GM19438 (cell line): ENCODE measurements around the gene RERE.

Experiments
- ATAC-seq: cut with Tn5 transposase; IDR thresholded peaks from one replicate; pipeline ENCODE4 v1.9.1; 2021; ENCODE audit warnings: low read depth; ENCODE audit not compliant: unreplicated experiment

The RERE gene

GRCh38 chr1:8362701-8363101 lies 454.7 kb downstream of the RERE start:
- ATAC-seq = no peak

GRCh38 chr1:8361198-8361849 lies 456.1 kb downstream of the RERE start:
- ATAC-seq = no peak

- ATAC-seq = no peak
Observed at GRCh38 chr1:8360493-8361197, 456.8 kb downstream of the RERE start.

GRCh38 chr1:8359617-8360481 lies 457.6 kb downstream of the RERE start:
- ATAC-seq = no peak

GRCh38 chr1:8358897-8359616 lies 458.4 kb downstream of the RERE start:
- ATAC-seq = no peak

GRCh38 chr1:8358241-8358896 lies 459.1 kb downstream of the RERE start:
- no peak for ATAC-seq

GRCh38 chr1:8357329-8358101 lies 459.9 kb downstream of the RERE start:
- no peak for ATAC-seq

GRCh38 chr1:8356256-8357209 lies 460.9 kb downstream of the RERE start:
- no peak for ATAC-seq

DNA sequence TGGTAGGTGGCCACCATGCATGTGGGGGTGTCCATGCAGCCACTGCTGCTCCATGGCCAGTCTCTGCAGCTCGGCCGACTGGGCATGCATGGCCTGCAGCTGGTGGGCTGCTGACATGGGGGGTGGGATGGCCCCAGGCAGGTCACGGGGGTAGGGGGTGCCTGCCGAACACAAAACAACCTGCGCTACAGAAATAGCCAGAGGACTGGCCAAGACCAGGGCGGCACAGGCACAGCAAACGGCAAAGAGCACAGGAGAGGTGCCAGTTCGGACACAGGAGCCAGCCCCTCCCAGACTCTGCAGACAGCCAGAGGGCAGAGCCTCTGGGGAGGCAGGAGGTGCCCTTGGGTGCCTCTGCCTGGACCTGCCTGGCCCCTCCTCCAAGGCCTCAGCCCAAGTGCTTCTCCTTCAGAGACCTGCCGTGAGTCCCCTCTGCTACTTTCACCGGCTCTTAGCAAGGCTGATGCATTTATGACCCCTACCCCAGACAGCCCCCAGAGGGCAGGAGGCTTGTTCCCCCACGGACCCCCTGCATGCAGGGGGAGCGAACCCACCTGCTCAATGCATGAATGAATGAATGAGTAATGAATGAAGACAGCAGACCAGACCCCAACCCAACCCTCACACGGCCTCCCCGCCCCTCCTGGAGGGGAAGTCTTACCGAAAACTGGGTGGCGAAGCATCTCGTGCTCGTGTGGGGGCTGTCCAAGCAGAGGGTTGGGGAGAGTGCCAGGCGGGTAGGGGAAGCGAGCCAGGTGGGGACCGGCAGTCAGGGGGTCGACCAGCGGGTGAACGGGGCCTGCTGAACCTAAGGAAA lies 461.8 kb downstream of the RERE start:
- ATAC-seq = no peak

DNA sequence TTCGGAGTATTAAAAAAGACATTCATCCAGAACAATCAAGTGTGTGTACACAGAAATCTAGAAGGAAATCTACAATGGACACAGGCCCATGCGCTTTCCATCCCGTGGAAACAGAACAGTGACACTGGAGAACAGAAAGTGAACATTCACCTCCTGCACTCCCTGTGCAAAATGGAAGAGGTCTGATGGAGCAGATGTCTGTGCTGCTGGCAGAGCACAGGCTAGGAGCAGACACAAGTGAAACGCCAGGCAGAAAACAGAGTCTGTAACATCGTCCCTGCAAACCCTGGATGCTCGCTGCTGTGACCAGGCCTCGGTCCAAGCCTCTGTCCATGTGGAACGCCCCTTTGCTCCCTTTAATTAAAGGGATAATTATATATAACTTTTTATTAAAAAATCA lies 463.4 kb downstream of the RERE start:
- ATAC-seq = no peak

DNA sequence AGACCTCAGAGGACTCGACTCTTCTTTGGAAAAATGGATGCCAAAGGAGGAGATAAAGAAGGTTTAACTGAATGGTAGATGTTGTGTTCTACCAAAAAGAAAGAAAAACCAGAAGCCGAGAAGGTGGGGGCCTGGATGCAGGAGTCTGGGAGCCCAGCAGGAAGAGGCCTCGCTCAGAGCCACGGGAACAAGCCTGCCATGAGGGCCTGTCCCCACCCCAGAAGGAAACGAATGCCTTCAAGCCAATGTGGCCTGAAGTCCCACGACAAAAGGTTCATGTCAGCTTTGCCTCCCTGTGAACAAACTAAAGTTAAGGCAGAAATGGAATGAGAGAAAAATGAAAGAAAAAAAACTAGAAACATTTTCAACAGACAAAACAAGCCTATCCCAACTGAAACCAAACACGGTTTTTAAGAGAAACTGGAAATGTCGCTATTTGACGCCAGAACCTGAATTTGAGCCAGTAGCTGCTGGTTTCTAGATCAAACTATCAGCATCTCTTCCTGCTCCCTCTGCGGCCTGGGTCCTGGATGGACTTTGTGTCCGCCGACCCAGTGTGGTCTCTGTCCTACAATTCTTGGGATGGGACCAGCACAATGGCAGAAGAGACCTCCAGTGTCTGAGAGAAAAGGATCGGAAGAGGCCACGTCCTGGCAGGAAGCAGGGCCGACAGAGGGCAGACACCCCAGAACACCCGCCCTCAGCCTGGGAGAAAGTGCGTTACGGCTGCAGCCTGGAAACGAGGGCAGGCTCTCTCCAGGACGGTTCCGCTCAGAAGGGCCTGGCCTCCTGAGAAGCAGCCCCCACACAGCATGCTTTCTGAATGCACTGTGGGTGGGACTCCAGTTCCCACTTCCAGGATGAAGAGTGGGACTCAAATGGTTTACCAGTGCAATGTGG lies 464.3 kb downstream of the RERE start:
- no peak for ATAC-seq

DNA sequence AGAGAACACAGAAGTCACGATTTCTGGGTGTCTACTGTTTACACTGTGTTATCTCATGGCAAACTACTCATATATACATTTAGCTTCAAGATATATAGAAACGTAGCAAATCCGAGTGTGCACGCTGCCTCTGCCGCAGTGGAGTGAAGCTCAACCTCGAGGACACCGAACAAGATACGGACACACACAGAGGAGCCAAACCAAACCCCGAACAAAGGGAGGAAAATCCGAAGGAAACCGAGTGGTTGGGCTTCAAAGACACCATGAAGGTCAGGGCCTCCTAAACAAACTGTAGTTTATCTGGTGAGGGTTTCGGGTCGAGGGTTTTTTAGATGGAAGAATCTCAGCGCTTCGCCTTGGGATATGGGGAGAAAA lies 465.0 kb downstream of the RERE start:
- no peak for ATAC-seq

DNA sequence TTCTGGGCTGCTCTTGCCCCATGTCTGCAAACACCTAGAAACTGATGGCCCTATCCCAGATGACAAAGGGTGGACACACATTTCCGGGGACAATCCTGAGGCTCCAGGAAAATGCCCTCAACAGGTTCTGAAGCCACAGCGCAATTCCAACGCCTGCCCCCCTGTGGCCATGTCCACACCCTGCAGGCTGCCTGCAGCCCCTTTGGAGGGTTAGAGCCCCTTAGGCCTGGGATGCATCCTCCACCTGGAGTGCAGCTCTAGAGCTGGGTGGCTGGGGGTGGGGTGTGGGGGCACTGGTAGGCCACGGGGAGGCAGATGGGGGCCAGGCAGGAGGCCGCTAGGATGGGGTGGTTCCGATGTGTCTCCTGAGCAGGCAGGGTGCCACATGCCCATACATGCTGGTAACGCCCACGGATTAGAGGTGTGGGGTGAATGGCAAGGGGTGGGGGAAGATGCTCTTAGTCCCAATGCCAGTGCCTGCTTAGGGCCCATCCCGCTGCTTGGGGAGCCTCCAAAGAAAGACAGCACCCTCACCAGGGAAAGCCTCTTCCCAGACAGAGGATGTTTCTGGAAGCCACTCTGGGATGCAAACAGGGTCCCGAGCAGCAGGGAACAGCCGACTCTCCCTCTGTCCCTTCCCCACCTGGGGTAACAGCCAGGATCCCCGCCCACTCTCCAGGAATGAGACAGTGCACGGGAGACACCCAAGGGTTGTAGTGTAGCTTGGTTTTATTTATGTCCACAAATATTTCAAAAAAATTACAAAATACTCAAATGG lies 465.6 kb downstream of the RERE start:
- ATAC-seq = no peak

DNA sequence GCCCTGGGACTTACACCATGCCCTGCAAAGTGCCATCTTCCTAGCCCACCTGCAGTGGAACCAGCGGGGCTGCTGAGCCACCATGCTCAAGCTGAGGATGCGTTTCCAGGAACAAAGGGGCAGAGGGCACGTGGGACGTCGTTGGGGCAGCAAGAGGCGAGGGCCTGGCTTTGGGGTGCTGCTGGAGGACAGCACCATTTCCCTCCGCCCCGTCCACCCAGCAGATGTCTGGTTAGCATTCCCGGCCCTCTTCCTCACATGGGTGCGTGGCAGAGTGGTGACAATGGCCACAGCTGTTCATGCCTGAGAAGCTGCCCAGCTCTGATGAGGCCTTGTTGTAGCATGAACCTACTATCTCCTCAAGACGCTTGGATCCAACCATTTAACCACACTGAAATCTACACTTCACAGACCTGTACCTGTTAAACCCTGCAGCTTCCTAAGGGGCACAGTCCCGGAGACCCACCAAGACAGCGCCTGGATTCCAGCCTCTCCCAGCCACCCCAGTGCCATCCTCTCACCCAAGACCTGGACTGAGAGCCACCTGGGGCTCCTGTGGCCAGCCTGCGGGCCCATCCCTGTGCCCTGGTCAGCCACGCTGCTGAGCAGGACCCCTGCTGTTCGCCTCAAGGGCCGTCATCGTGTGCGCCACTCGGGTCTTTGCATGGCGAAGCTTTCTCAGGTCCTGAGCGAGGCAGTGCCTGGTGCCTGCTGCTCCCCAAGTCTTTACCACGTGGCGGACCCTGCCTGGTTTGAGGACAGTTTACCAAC lies 466.3 kb downstream of the RERE start:
- no peak for ATAC-seq

- no peak for ATAC-seq
Observed at GRCh38 chr1:8349961-8350360, 467.5 kb downstream of the RERE start.
